H1 (cell line): Measurements from ENCODE around the gene TCTN3. TPM values are rescaled to one million over a fixed set of nuclear protein-coding genes. Genes with fewer than 3 reads are reported as not detected.

Source experiments
- CBX8 ChIP-seq: fragments of 300-800, 300-1000 bp; sonication (generic); IDR thresholded peaks from 2 replicates; pipeline ENCODE4 v1.7.1; 2016; ENCODE audit warnings: low read depth, low read length, borderline replicate concordance
- FOSL1 ChIP-seq: IDR thresholded peaks from 2 replicates; pipeline ENCODE4 v1.6.1; 2011; ENCODE audit warnings: mild to moderate bottlenecking, low read depth, low read length, moderate library complexity; ENCODE audit not compliant: insufficient read depth
- PHF8 ChIP-seq: fragments of 200-600 bp; sonication (generic); conservative IDR thresholded peaks from 2 replicates; pipeline ENCODE4 v1.7.1; 2012; ENCODE audit warnings: low read depth, mild to moderate bottlenecking, inconsistent platforms, low read length, moderate library complexity
- RNF2 ChIP-seq: fragments of 200-900, 300-1000 bp; sonication (generic); IDR thresholded peaks from 2 replicates; pipeline ENCODE4 v1.7.1; 2016; ENCODE audit warnings: borderline replicate concordance, low read depth, mild to moderate bottlenecking, antibody characterized with exemption, low read length; ENCODE audit not compliant: poor library complexity, severe bottlenecking; ENCODE audit errors: missing control alignments
- SAP30 ChIP-seq: fragments of 300-600 bp; sonication (generic); IDR thresholded peaks from 2 replicates; pipeline ENCODE4 v1.7.1; 2012; ENCODE audit warnings: low read length, moderate library complexity, mild to moderate bottlenecking, inconsistent platforms; ENCODE audit not compliant: insufficient read depth, insufficient replicate concordance
- SIRT6 ChIP-seq: IDR thresholded peaks from one replicate; pipeline ENCODE4 v1.7.1; 2012; ENCODE audit warnings: low read length, inconsistent platforms
- SP1 ChIP-seq: IDR thresholded peaks from 2 replicates; pipeline ENCODE4 v1.6.1; 2011; ENCODE audit warnings: low read depth, low read length
- polyA plus RNA-seq, 7 experiments: library from polyadenylated mRNA; depleted of rRNA in 3 of 7; stranded (reverse) in 5 of 7; unstranded in 2 of 7; fragments of >200 nt in 5 of 7; fragments of 200-250 nt in 2 of 7; gene quantifications; 1 replicate in 5 of 7; 2 replicates in 1 of 7; 4 replicates in 1 of 7; pipeline versions ENCODE4 v1.2.1 to v1.2.3, GENCODE V29; 2011 to 2013; ENCODE audit warnings: missing spikeins in 2 of 7, mixed read lengths in 2 of 7
- total RNA-seq: library from RNA; stranded (reverse); fragmentation: NEBNext Ultra II Directional; extraction: Animal tissue kit (Norgen Biotek cat#: 25700); gene quantifications from 2 replicates; pipeline ENCODE4 v1.2.1, GENCODE V29; 2021
- TF ChIP-seq, protein P1 (sequence below): IDR thresholded peaks from 2 replicates; pipeline ENCODE4 v1.6.1; 2012; ENCODE audit warnings: inconsistent platforms
- TF ChIP-seq, protein P2 (sequence below): fragments of 300-600 bp; sonication (generic); IDR thresholded peaks from 2 replicates; pipeline ENCODE4 v1.7.1; 2012; ENCODE audit warnings: low read length, moderate library complexity, mild to moderate bottlenecking, inconsistent platforms; ENCODE audit not compliant: insufficient replicate concordance

Gene TCTN3
- total and polyA plus RNA-seq, 2 of the 8 experiments (the other 6 are each of a cell fraction or from before 2014, with no cell fraction given) = 34.7 to 39.8 TPM

- TF ChIP-seq, protein P1, sequence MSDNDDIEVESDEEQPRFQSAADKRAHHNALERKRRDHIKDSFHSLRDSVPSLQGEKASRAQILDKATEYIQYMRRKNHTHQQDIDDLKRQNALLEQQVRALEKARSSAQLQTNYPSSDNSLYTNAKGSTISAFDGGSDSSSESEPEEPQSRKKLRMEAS = peak; percentile 75
- no peak for TF ChIP-seq CBX8
- peak; percentile 33 for TF ChIP-seq SAP30
- TF ChIP-seq SP1 = peak; percentile 92
- no peak for TF ChIP-seq RNF2
- TF ChIP-seq PHF8 = peak; percentile 95
- TF ChIP-seq FOSL1 = no peak
- no peak for TF ChIP-seq SIRT6
- TF ChIP-seq, protein P2, sequence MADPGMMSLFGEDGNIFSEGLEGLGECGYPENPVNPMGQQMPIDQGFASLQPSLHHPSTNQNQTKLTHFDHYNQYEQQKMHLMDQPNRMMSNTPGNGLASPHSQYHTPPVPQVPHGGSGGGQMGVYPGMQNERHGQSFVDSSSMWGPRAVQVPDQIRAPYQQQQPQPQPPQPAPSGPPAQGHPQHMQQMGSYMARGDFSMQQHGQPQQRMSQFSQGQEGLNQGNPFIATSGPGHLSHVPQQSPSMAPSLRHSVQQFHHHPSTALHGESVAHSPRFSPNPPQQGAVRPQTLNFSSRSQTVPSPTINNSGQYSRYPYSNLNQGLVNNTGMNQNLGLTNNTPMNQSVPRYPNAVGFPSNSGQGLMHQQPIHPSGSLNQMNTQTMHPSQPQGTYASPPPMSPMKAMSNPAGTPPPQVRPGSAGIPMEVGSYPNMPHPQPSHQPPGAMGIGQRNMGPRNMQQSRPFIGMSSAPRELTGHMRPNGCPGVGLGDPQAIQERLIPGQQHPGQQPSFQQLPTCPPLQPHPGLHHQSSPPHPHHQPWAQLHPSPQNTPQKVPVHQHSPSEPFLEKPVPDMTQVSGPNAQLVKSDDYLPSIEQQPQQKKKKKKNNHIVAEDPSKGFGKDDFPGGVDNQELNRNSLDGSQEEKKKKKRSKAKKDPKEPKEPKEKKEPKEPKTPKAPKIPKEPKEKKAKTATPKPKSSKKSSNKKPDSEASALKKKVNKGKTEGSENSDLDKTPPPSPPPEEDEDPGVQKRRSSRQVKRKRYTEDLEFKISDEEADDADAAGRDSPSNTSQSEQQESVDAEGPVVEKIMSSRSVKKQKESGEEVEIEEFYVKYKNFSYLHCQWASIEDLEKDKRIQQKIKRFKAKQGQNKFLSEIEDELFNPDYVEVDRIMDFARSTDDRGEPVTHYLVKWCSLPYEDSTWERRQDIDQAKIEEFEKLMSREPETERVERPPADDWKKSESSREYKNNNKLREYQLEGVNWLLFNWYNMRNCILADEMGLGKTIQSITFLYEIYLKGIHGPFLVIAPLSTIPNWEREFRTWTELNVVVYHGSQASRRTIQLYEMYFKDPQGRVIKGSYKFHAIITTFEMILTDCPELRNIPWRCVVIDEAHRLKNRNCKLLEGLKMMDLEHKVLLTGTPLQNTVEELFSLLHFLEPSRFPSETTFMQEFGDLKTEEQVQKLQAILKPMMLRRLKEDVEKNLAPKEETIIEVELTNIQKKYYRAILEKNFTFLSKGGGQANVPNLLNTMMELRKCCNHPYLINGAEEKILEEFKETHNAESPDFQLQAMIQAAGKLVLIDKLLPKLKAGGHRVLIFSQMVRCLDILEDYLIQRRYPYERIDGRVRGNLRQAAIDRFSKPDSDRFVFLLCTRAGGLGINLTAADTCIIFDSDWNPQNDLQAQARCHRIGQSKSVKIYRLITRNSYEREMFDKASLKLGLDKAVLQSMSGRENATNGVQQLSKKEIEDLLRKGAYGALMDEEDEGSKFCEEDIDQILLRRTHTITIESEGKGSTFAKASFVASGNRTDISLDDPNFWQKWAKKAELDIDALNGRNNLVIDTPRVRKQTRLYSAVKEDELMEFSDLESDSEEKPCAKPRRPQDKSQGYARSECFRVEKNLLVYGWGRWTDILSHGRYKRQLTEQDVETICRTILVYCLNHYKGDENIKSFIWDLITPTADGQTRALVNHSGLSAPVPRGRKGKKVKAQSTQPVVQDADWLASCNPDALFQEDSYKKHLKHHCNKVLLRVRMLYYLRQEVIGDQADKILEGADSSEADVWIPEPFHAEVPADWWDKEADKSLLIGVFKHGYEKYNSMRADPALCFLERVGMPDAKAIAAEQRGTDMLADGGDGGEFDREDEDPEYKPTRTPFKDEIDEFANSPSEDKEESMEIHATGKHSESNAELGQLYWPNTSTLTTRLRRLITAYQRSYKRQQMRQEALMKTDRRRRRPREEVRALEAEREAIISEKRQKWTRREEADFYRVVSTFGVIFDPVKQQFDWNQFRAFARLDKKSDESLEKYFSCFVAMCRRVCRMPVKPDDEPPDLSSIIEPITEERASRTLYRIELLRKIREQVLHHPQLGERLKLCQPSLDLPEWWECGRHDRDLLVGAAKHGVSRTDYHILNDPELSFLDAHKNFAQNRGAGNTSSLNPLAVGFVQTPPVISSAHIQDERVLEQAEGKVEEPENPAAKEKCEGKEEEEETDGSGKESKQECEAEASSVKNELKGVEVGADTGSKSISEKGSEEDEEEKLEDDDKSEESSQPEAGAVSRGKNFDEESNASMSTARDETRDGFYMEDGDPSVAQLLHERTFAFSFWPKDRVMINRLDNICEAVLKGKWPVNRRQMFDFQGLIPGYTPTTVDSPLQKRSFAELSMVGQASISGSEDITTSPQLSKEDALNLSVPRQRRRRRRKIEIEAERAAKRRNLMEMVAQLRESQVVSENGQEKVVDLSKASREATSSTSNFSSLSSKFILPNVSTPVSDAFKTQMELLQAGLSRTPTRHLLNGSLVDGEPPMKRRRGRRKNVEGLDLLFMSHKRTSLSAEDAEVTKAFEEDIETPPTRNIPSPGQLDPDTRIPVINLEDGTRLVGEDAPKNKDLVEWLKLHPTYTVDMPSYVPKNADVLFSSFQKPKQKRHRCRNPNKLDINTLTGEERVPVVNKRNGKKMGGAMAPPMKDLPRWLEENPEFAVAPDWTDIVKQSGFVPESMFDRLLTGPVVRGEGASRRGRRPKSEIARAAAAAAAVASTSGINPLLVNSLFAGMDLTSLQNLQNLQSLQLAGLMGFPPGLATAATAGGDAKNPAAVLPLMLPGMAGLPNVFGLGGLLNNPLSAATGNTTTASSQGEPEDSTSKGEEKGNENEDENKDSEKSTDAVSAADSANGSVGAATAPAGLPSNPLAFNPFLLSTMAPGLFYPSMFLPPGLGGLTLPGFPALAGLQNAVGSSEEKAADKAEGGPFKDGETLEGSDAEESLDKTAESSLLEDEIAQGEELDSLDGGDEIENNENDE = no peak
- TF ChIP-seq, all 59 proteins: peak for 32
Observed at GRCh38 chr10:95693668-95694534, at the start of gene TCTN3 (continued).
